Trophoblast cell (in vitro differentiated cells and primary cell): ENCODE data around the gene BAIAP2.
A peak's percentile ranks its signal among the peaks of the same experiment; 100 is the strongest.

ENCODE experiments used
- DNase-seq, 2 donors: peaks; one replicate each; pipeline ENCODE4 v3.0.0-alpha.2; 2016
- H2AFZ ChIP-seq: 2 replicates; pipeline ENCODE4 v1.6.1; 2013; ENCODE audit warnings: low read length, moderate library complexity, mild to moderate bottlenecking; ENCODE audit not compliant: insufficient read depth, poor library complexity
- H2AK5ac ChIP-seq: 2 replicates; pipeline ENCODE4 v1.6.1; 2013; ENCODE audit warnings: mild to moderate bottlenecking, low read length
- H2BK120ac ChIP-seq: 2 replicates; pipeline ENCODE4 v1.6.1; 2013; ENCODE audit warnings: low read length, mild to moderate bottlenecking, moderate library complexity; ENCODE audit not compliant: insufficient read depth, poor library complexity
- H2BK12ac ChIP-seq: 2 replicates; pipeline ENCODE4 v1.6.1; 2013; ENCODE audit warnings: mild to moderate bottlenecking, low read length, moderate library complexity
- H2BK5ac ChIP-seq: 2 replicates; pipeline ENCODE4 v1.6.1; 2013; ENCODE audit warnings: low read length, low read depth, moderate library complexity, mild to moderate bottlenecking; ENCODE audit not compliant: poor library complexity
- H3K14ac ChIP-seq: 2 replicates; pipeline ENCODE4 v1.6.1; 2013; ENCODE audit warnings: mild to moderate bottlenecking, low read length
- H3K18ac ChIP-seq: 2 replicates; pipeline ENCODE4 v1.6.1; 2013; ENCODE audit warnings: mild to moderate bottlenecking, low read length
- H3K23ac ChIP-seq: 2 replicates; pipeline ENCODE4 v1.6.1; 2013; ENCODE audit warnings: low read length
- H3K27ac ChIP-seq: 2 replicates; pipeline ENCODE4 v1.5.1; 2013; ENCODE audit warnings: low read depth, mild to moderate bottlenecking, inconsistent platforms, low read length, moderate library complexity
- H3K27me3 ChIP-seq: 2 replicates; pipeline ENCODE4 v1.6.1; 2013; ENCODE audit warnings: inconsistent platforms, mild to moderate bottlenecking, low read length, moderate library complexity; ENCODE audit not compliant: insufficient read depth
- H3K36me3 ChIP-seq, 2 experiments: 1 replicate in 1 of 2; 2 replicates in 1 of 2; pipeline ENCODE4 v1.6.1; 2013; ENCODE audit warnings: low read length in 2 of 2, mild to moderate bottlenecking in 2 of 2, moderate library complexity in 1 of 2; ENCODE audit not compliant: insufficient read depth in 2 of 2, control insufficient read depth in 1 of 2
- H3K4ac ChIP-seq: 2 replicates; pipeline ENCODE4 v1.6.1; 2013; ENCODE audit warnings: low read depth, mild to moderate bottlenecking, low read length, moderate library complexity
- H3K4me1 ChIP-seq, 2 experiments: 1 replicate in 1 of 2; 2 replicates in 1 of 2; pipeline ENCODE4 v1.6.1; 2013; ENCODE audit warnings: low read length in 2 of 2, mild to moderate bottlenecking in 2 of 2, moderate library complexity in 1 of 2; ENCODE audit not compliant: insufficient read depth in 2 of 2, control insufficient read depth in 1 of 2
- H3K4me2 ChIP-seq: 2 replicates; pipeline ENCODE4 v1.6.1; 2013; ENCODE audit warnings: inconsistent platforms, mild to moderate bottlenecking, low read length, moderate library complexity
- H3K4me3 ChIP-seq: 2 replicates; pipeline ENCODE4 v1.5.1; 2013; ENCODE audit warnings: mild to moderate bottlenecking, low read depth, low read length, inconsistent platforms
- H3K79me1 ChIP-seq: one replicate; pipeline ENCODE4 v1.6.1; 2013; ENCODE audit warnings: low read length
- H3K79me2 ChIP-seq: 2 replicates; pipeline ENCODE4 v1.6.1; 2013; ENCODE audit warnings: low read length, mild to moderate bottlenecking; ENCODE audit not compliant: control insufficient read depth, insufficient read depth, poor library complexity
- H3K9ac ChIP-seq: 2 replicates; pipeline ENCODE4 v1.6.1; 2013; ENCODE audit warnings: mild to moderate bottlenecking, low read length
- H3K9me3 ChIP-seq: 2 replicates; pipeline ENCODE4 v1.6.1; 2013; ENCODE audit warnings: low read depth, mild to moderate bottlenecking, control low read depth, inconsistent platforms, low read length; ENCODE audit not compliant: insufficient read depth
- H4K12ac ChIP-seq: 2 replicates; pipeline ENCODE4 v1.6.1; 2013; ENCODE audit warnings: low read depth, mild to moderate bottlenecking, low read length, moderate library complexity
- H4K8ac ChIP-seq: 2 replicates; pipeline ENCODE4 v1.6.1; 2013; ENCODE audit warnings: low read depth, mild to moderate bottlenecking, low read length, moderate library complexity
- H4K91ac ChIP-seq: one replicate; pipeline ENCODE4 v1.6.1; 2013; ENCODE audit warnings: low read depth, mild to moderate bottlenecking, low read length, moderate library complexity
- WGBS: extraction: QIAGEN DNeasy Blood & Tissue Kit; methylation state at CpG from one replicate; pipeline ENCODE4 v1.1.7; 2013; ENCODE audit warnings: missing lambda C conversion rate; ENCODE audit not compliant: insufficient read length, insufficient coverage; ENCODE audit errors: extremely low coverage; 5-methylcytosine and 5-hydroxymethylcytosine counted together

Gene BAIAP2

GRCh38 chr17:81033535-81034167 is 1.3 kb upstream of the BAIAP2 start:
- Histone ChIP-seq H3K79me2 (peaks cover 20% of the 10 kb centered on the region), H3K4me2 (peak overlapping the region; percentile 88), H3K36me3 (peaks cover 2 to 5% of the 10 kb centered on the region in 2 experiments), H2AFZ (no peak overlapping the region), H3K23ac (no peak overlapping the region), H2BK5ac (no peak overlapping the region), H2BK12ac (no peak overlapping the region), H3K4me1 (peaks cover 31 to 32% of the 10 kb centered on the region in 2 experiments), H2AK5ac (no peak overlapping the region), H3K27me3 (no peaks in the 10 kb centered on the region), H3K18ac (no peak overlapping the region), H3K4ac (no peak overlapping the region), H3K9me3 (no peaks in the 10 kb centered on the region), H3K14ac (no peak overlapping the region), H3K9ac (no peak overlapping the region), H4K91ac (no peak overlapping the region), H4K8ac (peak overlapping the region; percentile 34), H2BK120ac (no peak overlapping the region), H3K79me1 (peaks cover 19% of the 10 kb centered on the region), H4K12ac (peak overlapping the region; percentile 40), H3K4me3 (peak overlapping the region; percentile 71), H3K27ac (no peak overlapping the region)
- DNase-seq, result no peak
- WGBS, result no CpG with 5 or more reads among the region's 22 CpGs

GRCh38 chr17:81034168-81034777 is 678 bp upstream of the BAIAP2 start:
- H3K36me3 ChIP-seq, result peaks cover 7 to 8% of the 10 kb centered on the region in 2 experiments
- no peak overlapping the region for H3K23ac ChIP-seq
- no peak overlapping the region for H3K27ac ChIP-seq

GRCh38 chr17:81035521-81036196 is 708 bp downstream of the BAIAP2 start:
- H3K79me2 ChIP-seq, result peaks cover 28% of the 10 kb centered on the region
- H2BK5ac ChIP-seq, result peak overlapping the region; percentile 9
- no peaks in the 10 kb centered on the region for H3K27me3 ChIP-seq
- H4K91ac ChIP-seq, result no peak overlapping the region
- H2AK5ac ChIP-seq, result peak overlapping the region; percentile 9
- no peak overlapping the region for H3K27ac ChIP-seq
- H3K9me3 ChIP-seq, result peaks cover 4% of the 10 kb centered on the region
- peak overlapping the region; percentile 83 for H3K4me3 ChIP-seq
- WGBS, result no CpG with 5 or more reads among the region's 66 CpGs
- H4K12ac ChIP-seq, result no peak overlapping the region
- H3K4me1 ChIP-seq, result peaks cover 49 to 51% of the 10 kb centered on the region in 2 experiments
- H2AFZ ChIP-seq, result no peak overlapping the region
- H3K36me3 ChIP-seq, result peaks cover 8% of the 10 kb centered on the region in 2 experiments
- H2BK120ac ChIP-seq, result no peak overlapping the region
- no peak overlapping the region for H3K14ac ChIP-seq
- peak overlapping the region; percentile 20 for H3K18ac ChIP-seq
- peak in 1 of 2 donors; percentile 42 for DNase-seq
- peak overlapping the region; percentile 79 for H3K4me2 ChIP-seq
- no peak overlapping the region for H2BK12ac ChIP-seq
- H4K8ac ChIP-seq, result no peak overlapping the region
- no peak overlapping the region for H3K23ac ChIP-seq
- H3K4ac ChIP-seq, result peak overlapping the region; percentile 75
- H3K79me1 ChIP-seq, result peaks cover 27% of the 10 kb centered on the region
- peak overlapping the region; percentile 54 for H3K9ac ChIP-seq

More at GRCh38 chr17:81034168-81034777, 678 bp upstream of the BAIAP2 start:
- Histone ChIP-seq H4K12ac (peak overlapping the region; percentile 40), H3K9me3 (peaks cover 4% of the 10 kb centered on the region), H4K8ac (peak overlapping the region; percentile 34), H2BK5ac (peak overlapping the region; percentile 9), H3K27me3 (no peaks in the 10 kb centered on the region), H2BK120ac (no peak overlapping the region), H3K4me3 (peak overlapping the region; percentile 71), H3K14ac (peak overlapping the region; percentile 13), H2AFZ (peak overlapping the region; percentile 24), H3K4me1 (peaks cover 36 to 37% of the 10 kb centered on the region in 2 experiments), H4K91ac (peak overlapping the region; percentile 27), H2AK5ac (peak overlapping the region; percentile 58), H2BK12ac (no peak overlapping the region), H3K4ac (peak overlapping the region; percentile 5), H3K9ac (peak overlapping the region; percentile 31), H3K18ac (peak overlapping the region; percentile 60), H3K4me2 (peak overlapping the region; percentile 88), H3K79me2 (peaks cover 22% of the 10 kb centered on the region), H3K79me1 (peaks cover 21% of the 10 kb centered on the region)
- no peak for DNase-seq
- no CpG with 5 or more reads among the region's 49 CpGs for WGBS

- Histone ChIP-seq H3K27ac (peak overlapping the region; percentile 77), H3K14ac (peak overlapping the region; percentile 71), H3K23ac (no peak overlapping the region), H3K4me2 (peak overlapping the region; percentile 79), H3K79me2 (peaks cover 32% of the 10 kb centered on the region), H3K79me1 (peaks cover 33% of the 10 kb centered on the region), H2BK120ac (peak overlapping the region; percentile 59), H3K4ac (peak overlapping the region; percentile 39), H3K27me3 (no peaks in the 10 kb centered on the region), H3K18ac (no peak overlapping the region), H4K8ac (no peak overlapping the region), H3K4me3 (no peak overlapping the region), H3K9me3 (peaks cover 4% of the 10 kb centered on the region), H4K91ac (peak overlapping the region; percentile 78), H3K36me3 (peaks cover 8% of the 10 kb centered on the region in 2 experiments), H3K4me1 (peaks cover 55 to 57% of the 10 kb centered on the region in 2 experiments), H2AFZ (no peak overlapping the region), H2AK5ac (no peak overlapping the region), H3K9ac (no peak overlapping the region), H4K12ac (no peak overlapping the region), H2BK5ac (peak overlapping the region; percentile 5), H2BK12ac (peak overlapping the region; percentile 20)
- WGBS, result no CpG with 5 or more reads among the region's 24 CpGs
- peak in 1 of 2 donors; percentile 36 for DNase-seq
Measured at GRCh38 chr17:81036197-81036941, 1.4 kb downstream of the BAIAP2 start.
